ENCODE results near the gene KAT6B. TPM values are rescaled to one million over a fixed set of nuclear protein-coding genes. Genes with fewer than 3 reads are reported as not detected.

Gene KAT6B
- 34.0 and 35.2 TPM in 2 replicates for total RNA-seq

GRCh38 chr10:74826142-74827044, at the start of gene KAT6B:
Gene KAT6B (plus strand): TSS chr10:74826600. CDS start chr10:74842858, 16,258 bp downstream.

